HG03571 (cell line): ENCODE results near the gene CC2D2A.

Experiments
- ATAC-seq: cut with Tn5 transposase; IDR thresholded peaks from one replicate; pipeline ENCODE4 v1.9.1; 2021; ENCODE audit not compliant: unreplicated experiment

CC2D2A gene

GRCh38 chr4:15469402-15470127 lies at the start of gene CC2D2A:
CC2D2A (plus strand) TSS chr4:15469882; CDS start chr4:15475933, 6,051 bp downstream.
- ATAC-seq: no peak

GRCh38 chr4:15420642-15421041 lies 49.0 kb upstream of the CC2D2A start:
- no peak for ATAC-seq

- no peak for ATAC-seq
These were observed 46.4 kb upstream of the CC2D2A start for GRCh38 chr4:15423285-15423711.

- no peak for ATAC-seq
These were observed 44.2 kb upstream of the CC2D2A start for GRCh38 chr4:15425520-15425919.

GRCh38 chr4:15427161-15427560 lies 42.5 kb upstream of the CC2D2A start:
- ATAC-seq: no peak

GRCh38 chr4:15427701-15428100 lies 42.0 kb upstream of the CC2D2A start, which contains the start of gene C1QTNF7:
C1QTNF7 (plus strand) TSS chr4:15428033; CDS start chr4:15435744, 7,711 bp downstream.
- no peak for ATAC-seq

- ATAC-seq: no peak
These were observed 41.1 kb upstream of the CC2D2A start for GRCh38 chr4:15428611-15429010.

- no peak for ATAC-seq
These were observed 35.6 kb upstream of the CC2D2A start for GRCh38 chr4:15434091-15434490.

GRCh38 chr4:15434676-15435075 lies 35.0 kb upstream of the CC2D2A start:
- no peak for ATAC-seq

GRCh38 chr4:15436513-15436912 lies 33.2 kb upstream of the CC2D2A start:
- ATAC-seq: no peak

- no peak for ATAC-seq
These were observed 30.6 kb upstream of the CC2D2A start for GRCh38 chr4:15438939-15439524.

- no peak for ATAC-seq
These were observed 26.1 kb upstream of the CC2D2A start for GRCh38 chr4:15443371-15444160.

GRCh38 chr4:15444276-15444675 lies 25.4 kb upstream of the CC2D2A start:
- ATAC-seq: no peak

GRCh38 chr4:15444879-15445547 lies 24.7 kb upstream of the CC2D2A start:
- no peak for ATAC-seq

GRCh38 chr4:15451181-15451865 lies 18.4 kb upstream of the CC2D2A start:
- ATAC-seq: no peak

GRCh38 chr4:15451866-15452765 lies 17.6 kb upstream of the CC2D2A start:
- ATAC-seq: no peak

GRCh38 chr4:15455290-15455689 lies 14.4 kb upstream of the CC2D2A start:
- ATAC-seq: no peak

GRCh38 chr4:15457406-15458201 lies 12.1 kb upstream of the CC2D2A start:
- ATAC-seq: peak; percentile 86

- no peak for ATAC-seq
These were observed 11.1 kb upstream of the CC2D2A start for GRCh38 chr4:15458616-15459015.
